Measurements from ENCODE around the gene POLR2E.

DNA sequence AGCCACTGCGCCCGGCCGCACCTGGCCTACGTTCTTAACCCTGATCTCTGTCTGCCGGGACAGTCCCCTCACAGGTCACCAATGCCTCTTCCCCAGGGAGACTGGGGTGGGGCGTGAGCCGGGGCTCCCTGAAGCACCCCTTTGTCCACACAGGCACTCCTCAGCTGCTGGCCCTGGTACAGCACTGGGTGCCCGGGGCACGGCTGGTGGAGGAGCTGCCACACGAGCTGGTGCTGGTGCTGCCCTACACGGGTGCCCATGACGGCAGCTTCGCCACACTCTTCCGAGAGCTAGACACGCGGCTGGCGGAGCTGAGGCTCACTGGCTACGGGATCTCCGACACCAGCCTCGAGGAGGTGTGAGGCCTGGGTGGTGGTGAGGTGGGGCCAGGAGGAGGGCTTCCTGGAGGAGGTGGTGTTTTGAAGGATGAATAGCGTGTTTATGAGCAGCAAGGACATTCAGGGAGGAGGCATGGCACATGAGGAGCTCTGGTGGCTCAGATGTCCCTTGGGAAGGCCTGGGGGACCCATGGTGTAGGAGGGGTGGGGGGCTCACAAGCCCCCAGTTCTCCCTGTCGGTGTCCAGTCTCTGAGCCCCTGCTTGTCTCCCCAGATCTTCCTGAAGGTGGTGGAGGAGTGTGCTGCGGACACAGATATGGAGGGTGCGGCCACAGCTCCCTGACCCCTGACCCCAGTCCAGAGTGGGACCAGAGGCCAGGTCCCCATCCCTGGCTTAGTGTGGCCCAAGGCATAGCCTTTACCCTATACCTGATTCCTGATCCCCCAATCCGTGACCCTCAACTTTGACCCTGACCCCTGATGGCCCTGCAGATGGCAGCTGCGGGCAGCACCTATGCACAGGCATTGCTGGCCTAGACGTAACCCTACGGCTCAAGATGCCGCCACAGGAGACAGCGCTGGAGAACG is 41.7 kb downstream of the POLR2E start:
- TF ChIP-seq POLR2A (IDR thresholded peaks at IDR 0.05) = no peak
- TF ChIP-seq, protein P1, sequence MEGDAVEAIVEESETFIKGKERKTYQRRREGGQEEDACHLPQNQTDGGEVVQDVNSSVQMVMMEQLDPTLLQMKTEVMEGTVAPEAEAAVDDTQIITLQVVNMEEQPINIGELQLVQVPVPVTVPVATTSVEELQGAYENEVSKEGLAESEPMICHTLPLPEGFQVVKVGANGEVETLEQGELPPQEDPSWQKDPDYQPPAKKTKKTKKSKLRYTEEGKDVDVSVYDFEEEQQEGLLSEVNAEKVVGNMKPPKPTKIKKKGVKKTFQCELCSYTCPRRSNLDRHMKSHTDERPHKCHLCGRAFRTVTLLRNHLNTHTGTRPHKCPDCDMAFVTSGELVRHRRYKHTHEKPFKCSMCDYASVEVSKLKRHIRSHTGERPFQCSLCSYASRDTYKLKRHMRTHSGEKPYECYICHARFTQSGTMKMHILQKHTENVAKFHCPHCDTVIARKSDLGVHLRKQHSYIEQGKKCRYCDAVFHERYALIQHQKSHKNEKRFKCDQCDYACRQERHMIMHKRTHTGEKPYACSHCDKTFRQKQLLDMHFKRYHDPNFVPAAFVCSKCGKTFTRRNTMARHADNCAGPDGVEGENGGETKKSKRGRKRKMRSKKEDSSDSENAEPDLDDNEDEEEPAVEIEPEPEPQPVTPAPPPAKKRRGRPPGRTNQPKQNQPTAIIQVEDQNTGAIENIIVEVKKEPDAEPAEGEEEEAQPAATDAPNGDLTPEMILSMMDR (IDR thresholded peaks at IDR 0.05) = no peak
